Measurements from ENCODE around the gene NOX5.

GRCh38 chr15:69014454-69014853 is at the start of gene NOX5:
- no peak for TF ChIP-seq CTCF (IDR thresholded peaks at IDR 0.05)
- TF ChIP-seq POLR2A (IDR thresholded peaks at IDR 0.05), result no peak

All from esophagus squamous epithelium (tissue), 4 donors.